ENCODE measurements around the gene TMEM184A. TPM values are rescaled to one million over a fixed set of nuclear protein-coding genes. Genes with fewer than 3 reads are reported as not detected.

The TMEM184A gene
- polyA plus RNA-seq, 1 donor = 6.1 TPM

DNA sequence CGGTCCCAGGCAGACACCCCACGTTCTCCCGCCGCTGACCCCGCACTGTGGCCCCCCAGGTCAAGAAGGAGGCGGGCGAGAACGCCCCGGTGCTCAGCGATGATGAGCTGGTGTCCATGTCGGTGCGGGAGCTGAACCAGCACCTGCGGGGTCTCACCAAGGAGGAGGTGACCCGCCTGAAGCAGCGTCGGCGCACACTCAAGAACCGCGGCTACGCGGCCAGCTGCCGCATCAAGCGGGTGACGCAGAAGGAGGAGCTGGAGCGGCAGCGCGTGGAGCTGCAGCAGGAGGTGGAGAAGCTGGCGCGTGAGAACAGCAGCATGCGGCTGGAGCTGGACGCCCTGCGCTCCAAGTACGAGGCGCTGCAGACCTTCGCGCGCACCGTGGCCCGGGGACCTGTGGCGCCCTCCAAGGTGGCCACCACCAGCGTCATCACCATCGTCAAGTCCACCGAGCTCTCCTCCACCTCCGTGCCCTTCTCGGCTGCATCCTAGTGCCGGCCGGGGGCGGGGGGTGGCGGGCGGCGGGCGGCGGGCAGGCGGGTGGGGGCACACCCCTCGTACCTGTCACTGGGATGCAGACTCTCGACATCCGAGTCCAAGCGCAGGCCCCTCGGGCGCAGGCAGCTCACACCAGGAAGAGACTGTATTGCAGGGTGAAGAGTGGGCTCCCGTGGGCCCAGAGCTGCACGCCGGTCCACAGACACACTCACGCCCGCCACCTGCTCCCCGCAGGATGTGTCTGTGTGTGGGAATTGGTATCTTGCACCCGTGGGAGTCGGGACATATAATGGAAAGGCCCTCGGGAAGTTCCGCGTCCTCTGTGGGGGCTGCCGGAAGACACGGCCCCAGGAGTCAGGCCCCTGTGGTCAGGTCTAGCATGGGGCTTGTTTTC, 15.9 kb downstream of the TMEM184A start:
- no peak for DNase-seq

DNA sequence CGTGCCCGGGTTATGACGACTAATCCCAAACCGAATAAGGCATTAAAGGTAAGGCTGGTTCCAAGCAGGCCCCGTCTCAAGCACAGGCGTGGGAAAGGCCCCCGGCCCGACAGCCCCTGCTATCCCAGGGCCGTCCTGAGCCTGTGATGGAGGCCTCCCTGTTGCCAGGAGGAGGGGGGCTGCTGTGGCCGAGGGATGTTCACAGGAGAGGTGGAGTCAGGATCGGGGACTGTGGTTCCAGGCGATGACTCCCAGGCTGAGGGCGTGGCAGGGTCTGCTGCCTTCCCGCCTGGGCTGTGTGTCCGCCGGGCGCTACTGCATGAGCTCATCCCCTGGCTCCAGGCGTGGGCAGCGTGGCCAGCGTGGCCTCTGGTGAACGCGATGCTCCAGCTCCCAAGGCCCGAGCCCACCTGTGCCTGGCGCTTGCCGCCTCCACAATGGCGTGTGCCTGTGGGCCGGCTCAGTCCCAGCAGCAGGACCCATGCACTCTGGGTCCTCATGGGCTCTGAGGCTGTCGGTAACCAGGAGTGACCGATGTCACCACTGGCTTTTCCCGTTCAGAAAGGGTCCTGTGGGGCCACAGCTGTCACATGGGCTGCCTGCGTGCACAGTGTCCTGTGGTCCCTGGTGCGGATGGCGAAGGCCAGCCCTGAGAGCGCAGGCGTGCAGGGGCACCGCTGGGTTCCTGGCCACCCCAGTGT, 16.7 kb downstream of the TMEM184A start:
- DNase-seq = no peak

DNA sequence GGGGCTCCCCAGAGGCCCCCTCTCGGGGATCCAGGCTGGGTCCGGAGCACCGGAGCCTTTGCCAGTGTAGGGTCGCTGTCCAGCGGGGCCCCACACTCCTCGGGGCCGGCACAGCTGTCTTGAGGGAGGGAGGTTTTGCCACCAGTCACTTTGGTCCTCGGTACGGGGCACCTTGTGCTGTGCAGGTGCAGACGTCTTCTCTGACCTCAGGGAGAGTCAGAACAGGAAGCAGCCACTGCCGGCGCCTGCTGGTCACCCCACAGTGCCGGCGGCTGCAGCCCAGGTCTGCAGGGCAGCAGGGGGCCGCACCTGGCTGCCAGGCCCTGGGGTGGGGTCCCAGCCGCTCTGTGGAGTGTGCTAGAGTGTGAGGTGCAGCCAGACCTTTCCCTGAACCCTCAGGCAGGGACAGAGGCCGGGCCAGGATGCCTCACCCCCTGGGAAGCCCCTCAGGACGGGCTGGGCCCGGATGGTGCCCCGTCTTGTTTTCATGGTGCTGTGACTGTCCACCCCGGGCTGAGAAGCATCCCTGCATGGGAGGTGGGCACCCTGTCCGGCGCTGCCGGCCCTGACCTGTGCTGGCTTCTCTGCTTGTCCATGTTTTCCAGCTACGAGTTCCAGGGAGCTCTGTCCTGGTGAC, 17.3 kb downstream of the TMEM184A start:
- DNase-seq = no peak

DNA sequence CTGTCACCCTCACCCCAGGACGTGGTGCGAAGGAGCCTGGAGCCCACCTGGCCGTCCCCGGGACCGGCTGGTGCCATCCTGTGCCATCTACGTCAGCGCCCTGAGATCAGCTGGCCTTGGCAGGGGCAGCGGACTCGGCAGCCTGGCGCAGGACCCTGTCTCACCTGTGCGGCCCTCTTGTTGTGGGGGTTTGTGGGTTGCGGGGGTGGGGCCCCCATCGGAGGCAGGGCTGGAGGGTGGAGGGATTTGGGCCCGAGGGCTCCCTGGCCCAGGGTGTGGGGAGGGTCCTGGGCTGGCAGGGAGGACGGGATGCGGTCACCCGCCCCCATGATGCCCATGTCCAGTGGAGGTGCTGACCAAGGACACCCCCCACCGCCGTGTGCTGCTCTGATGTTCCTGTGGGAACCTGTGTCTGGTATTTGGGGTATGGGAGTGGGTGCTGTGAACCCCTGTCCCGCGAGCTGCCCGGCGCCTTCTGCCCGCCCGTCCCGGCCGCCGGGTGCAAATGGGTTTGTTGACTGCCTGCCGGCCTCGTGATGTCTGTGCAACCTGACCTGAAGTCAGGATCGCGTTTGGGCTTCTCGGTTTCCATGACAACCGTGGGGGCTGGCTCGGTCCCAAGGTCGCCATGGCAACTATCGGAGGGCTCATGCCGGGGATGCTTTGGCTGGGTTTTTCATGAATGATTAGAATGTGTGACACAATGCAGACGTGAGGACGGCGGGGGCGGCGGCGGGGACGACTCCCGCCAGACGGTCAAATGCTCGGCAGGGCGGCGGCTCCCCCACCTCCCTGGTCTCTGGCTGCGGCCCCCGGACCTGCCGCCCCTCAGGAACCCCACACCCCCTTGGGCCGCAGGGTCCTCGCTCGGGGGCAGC, 18.2 kb downstream of the TMEM184A start:
- DNase-seq = peak; percentile 93

DNA sequence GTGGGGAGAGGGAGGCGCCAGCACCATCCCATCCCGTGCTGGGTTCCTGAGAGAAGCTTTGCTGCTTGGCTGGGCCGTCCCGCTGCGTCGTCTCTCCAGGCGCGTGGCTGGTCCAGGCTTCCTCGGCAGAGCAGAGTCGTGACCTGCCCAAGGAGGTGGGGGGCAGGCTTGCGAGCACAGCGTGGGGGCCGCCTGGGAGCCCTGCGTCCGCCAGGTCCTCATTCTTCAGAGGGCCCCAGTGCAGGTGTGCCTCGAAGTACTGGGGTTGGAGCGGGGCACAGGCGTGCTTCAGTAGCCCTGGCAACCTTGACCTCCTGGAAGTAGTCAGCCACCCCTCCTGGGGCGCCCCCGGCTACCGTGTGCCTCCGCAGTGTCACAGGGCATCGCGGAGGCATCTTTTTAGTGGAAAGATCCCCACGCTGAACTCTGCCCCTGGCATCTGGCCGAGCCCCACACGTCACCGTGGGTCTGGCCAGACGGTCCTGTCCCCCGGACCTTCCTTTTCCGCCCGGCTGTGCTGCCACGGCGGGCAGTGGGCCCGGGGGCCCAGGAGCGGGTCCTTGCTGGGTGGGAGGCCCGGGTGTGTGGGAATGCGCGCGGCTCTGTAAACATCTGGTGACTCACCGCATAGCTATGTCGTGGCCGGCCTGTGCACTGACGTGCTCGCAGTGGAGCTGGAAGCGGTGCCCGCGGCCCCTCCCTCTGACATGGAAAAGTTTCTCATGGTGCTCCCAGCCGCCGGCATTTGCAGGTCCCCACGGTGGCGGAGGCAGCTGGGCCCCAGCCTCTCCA, 19.1 kb downstream of the TMEM184A start:
- peak; percentile 91 for DNase-seq

DNA sequence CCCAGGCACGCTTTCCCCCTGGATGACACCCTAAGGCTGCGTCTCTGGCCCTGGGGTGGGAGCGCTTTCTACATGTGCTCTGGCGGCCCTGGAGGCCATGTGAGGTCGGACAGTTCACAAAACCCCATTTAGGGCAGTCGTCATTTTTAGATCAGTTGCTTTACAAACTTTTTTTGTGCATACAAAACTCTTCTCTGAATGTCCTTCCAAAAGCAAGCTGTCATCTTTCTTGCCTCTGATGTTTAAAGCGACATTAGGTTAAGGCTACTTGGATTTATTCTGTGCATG, 19.6 kb downstream of the TMEM184A start:
- no peak for DNase-seq

DNA sequence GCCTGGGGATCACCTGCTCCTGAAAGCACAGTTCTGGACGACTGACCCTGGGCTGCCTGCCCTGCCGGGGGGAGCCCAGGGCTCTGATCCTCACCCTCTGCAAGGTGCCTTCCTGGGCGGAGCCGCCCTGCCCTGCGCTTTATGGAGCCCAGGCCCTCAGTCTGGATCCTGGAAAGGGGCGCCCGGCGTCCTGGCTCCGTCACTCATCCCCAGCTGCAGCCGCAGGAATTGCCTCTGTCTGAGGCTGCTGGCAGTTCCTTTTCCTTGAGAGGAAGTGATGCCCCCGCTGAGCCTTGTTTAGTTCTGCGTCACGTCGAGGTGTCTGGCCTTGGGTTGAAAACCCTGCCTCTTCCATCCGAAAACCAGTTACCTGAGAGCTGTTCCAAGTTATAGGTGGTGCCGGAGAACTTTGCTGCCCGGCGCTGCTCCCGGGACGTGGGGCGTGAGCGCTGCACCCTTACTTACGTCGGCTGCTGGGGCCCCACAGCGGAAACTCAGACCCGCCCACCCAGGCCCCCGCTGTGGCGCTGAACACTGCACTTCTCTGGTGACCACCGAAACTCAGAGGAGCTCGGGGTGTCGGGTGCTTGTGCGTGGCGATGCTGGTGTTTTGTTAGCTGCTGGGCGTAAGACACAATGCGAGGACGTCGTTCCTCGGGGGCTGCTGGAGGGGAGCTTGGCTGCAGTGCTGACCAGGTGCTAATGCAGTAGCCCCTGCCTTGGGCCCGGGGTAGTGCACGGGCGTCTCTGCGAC, 20.1 kb downstream of the TMEM184A start:
- no peak for DNase-seq

DNA sequence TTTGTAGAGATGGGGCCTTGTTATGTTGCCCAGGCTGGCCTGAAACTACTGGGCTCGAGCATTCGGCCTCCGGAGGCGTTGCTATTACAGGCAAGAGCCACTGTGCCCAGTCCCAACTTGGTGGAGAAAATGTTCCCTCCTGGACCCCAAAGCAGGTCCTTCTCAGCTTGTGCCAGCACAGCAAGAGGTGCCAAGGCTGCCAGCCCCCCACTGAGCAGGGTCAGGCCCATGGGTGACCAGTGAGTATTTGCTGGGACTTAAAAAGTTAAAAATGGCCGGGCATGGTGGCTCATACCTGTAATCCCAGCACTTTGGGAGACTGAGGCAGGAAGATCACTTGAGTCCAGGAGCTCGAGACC, 20.9 kb downstream of the TMEM184A start:
- no peak for DNase-seq

DNA sequence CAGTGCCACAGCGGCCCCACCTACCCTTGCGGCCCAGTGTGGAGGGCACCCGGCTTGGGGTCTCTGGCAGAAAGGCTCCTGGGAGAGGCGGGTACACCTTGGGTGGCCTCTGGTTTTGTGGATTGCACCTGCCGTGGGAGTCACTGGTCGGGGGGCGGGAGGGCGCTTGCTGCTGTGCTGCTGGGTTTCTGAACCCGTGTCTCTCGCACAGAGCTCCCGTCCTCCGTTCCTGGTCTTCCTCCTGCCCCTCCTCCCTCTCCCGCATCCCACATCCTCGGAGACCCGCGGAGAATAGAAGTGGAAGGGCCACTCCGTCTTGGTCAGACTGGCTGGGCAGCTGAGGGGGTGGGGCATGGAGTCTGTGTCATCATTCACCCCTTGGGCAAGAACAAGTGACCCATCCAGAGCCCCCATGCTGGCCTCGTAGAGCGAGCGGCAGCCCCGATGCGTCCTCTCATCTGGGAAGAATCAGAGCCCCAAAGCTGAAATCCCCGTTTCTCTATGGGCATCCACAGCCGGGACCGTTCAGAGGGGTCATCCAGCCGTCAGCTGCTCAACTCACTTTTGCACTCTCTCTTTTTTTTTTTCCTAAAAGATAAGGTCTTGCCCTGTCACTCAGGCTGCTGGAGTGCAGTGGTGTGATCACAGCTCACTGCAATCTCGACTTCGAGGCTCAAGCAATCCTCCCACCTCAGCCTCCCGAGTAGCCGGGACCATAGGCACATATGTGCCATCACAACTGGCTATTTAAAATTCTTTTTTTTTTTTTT, 21.5 kb downstream of the TMEM184A start:
- no peak for DNase-seq

DNA sequence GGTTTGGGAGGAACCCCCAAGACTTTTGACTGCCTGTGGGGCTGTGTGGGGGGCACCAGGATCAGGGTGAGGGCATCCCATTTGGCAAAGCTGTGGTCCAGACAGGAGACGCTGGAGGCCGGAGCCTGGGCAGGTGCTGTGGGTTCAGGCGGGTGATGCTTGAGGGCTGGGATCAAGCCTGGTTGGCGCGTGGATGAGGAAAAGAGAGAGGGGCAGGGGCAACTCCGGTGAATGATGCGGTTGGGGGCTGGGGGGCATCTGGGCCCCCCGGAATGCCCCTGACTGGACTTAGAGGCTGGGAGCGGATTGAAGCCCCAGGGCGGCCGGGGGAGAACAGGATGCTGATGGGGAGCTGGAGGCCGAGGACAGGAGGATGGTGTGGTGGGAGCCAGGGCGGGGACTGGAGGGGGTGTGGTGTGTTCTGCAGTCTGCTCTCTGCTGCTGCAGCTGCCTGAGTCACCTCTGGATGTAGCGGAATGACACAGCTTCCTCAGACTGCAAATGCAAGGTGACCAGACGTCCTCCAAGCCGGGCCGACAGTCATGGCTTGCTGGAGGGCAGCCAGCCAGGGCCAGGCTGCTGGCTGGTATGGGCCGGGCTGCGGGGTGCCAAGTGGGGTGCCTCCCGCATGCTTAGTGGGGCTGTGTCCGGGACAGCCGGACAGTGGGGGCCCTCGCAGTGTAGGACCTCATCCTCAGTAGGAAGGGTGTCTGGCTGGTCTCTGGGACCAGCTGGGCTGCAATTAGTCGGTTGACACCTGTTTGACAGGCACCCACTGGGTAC, 22.3 kb downstream of the TMEM184A start:
- DNase-seq = no peak

DNA sequence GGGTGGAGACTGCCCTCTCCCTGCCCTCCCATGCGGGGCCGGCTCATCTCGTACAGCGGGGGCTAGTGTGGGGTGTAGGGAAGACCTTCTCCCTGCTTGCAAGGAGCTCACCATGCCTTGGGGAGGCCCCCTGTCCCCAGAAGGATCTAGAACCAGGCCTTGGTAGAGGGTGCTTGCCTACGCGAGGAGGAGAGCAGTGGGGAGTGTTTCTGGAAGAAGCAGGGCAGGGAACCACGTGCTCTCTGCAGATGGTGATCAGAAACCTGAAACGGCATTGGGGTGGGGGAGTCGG, 22.8 kb downstream of the TMEM184A start:
- no peak for DNase-seq

DNA sequence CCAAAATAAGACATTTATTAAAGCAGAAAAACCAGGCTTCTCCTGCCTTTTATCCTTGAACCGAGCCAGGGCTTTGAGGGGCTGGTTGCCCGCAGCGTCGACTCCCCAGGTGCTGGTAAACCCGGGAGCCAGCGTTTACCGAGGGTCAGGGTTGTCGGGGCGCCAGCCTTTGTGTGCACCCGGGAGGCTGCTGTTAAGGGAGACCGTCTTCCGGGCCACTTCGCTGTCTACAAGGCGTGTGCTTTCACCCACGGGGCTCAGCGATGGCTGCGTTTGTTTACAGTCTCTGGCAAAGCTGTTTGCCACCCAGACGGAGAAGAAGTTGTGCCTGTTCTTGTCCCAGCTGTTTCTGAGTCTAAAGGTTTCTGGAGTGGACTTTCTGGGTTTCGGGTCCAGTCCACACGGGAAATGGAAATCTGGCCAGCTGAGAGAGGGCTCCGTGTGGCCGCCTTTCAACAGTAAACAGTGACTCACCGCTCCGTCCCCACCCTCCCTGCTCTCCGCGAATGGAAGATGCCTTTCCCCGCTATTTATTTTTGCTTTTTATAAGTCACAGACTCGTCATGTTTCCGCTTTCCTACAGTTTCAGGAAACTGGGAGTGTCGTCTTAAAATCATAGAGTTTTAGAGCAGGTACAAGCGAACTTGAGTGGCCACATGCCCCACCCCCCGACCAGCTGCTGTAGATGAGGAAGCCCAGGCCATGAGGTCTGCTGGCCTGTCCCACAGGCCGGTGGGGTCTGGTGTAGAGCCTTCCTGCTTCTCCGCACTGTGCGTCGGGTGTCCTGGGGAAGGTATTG, 23.4 kb downstream of the TMEM184A start:
- DNase-seq = no peak

DNA sequence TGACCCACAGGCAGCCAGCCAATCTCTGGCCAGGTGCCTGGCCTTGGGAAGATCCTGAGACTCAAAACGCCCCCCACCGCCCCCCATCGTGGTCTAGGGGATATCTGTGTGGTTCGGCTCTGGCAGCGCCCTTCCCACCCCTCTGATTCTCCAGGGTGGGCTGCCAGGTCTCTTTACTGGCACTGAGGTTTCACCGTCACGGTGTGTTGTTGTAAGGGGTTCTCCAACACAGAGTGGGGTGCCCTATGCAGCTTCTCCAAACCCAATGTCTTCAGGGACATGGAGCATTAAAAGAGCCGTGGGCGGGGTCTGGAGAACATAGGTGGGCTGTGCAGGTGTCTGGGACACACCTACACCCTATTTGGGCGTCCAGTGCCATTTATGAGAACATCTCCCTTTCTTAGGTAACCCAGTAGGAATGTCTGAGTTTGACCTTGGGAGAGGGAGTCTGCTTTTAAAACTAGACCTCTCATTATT, 24.0 kb downstream of the TMEM184A start:
- no peak for DNase-seq

DNA sequence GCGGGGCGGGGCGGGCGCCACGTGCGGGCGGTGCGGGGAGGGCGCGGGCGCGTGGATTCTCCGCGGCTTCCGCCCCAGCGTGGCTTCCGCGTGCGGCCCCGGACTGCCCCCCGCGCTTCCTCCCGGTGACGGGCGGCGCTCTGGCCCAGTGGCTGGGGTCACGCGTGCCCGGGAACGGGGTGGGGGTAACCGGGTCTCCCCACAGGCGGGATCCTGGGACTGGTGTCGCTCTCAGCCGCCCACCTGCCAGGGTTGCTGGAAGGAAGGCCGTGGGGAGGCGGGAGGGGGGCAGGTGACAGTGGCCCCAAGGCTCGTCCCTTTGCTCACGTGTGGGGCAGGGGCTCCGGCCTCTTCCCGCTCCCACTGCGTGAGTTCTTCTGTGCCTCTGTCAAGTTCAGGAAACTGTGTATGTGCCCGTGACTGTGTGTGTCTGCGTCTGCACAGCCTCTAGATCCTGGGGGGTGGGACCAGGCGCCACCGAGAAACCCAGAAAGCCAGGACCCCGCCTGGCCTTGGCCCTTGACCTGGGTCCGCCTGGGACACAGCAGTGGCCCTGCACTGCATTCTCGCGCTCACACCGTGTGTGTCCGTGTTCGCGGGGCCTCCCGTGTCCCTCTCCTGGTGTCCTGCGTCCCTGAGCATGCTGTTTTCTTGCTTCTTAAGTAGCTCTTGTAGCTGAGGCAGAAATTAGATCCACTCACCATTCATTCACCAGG, 24.6 kb downstream of the TMEM184A start:
- no peak for DNase-seq

DNA sequence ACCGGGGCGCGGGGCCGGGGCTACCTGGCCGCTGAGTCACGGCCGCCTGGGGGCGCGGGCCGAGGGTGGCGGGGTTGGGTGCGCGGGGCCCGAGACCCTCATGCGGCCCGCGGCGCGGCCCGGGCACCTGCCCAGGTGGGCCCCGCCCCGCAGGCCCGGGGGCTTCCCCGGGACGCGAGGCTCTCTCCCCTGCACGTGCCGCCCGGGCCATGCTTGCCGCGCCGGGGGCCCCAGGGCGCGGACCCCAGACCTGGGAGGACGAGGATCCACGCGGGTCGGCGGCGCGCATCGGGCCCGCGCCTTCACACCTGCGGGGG, 25.1 kb downstream of the TMEM184A start:
- DNase-seq = no peak

DNA sequence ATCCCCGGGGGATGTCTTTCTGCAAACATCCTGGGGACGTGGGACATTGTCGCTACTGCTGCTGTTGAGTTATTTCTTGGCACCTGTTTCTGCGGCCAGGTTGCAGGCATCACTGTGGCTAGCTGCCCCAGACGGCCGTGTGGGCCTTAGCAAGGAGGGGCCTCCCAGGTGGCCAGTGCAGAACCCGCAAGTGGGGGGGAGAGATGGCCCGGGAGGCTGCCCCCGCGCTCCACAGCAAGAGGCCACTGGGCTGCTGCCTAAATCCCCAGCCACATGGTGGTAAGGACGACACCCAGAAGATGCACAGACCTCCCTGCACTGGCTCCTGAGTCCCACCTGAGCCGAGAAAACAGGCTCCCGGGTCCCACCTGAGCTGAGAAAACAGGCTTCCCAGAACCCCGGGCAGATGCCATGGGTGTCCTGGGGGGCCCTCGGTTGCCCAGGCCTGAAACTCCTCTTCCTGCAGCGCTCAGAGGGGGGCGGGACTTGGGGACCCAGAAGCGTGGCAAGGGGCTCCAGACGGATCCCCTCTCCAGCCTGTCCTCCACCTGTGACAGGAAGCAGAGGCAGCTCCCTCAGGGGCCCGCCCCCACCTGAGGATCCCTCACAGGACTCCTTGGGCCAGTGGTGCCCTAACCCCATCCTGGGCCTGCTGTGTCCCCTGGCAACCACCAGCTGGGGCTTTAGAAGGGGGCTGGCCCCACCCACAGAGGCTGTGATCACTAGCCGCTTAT, 26.5 kb downstream of the TMEM184A start:
- no peak for DNase-seq

DNA sequence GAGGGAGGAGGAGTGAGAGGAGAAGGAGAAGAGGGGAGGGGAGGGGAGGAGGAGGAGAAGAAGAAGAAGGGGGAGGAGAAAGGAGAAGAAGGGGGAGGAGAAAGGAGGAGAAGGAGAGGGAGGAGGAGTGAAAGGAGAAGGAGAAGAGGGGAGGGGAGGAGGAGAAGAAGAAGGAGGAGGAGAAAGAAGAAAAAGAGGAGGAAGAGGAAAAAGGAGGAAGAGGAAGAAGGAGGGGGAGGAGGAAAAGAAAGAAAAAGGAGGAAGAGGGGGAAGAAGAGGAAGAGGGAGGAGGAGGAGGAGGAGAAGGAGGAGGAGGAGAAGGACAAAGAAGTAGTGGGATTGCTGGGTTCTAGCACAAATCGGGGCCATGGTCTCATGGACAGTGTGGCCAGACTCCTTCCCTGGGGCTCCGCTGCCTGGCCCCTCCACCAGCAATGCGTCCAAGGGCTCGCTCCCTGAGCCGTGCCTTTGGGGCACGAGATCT, 29.7 kb downstream of the TMEM184A start:
- DNase-seq = no peak

Data from left kidney (tissue), 2 donors.